GM20000 (cell line): ENCODE results near the gene PPEF2.

Source experiments
- DNase-seq: peaks from one replicate; pipeline ENCODE4 v3.0.0; 2012; ENCODE audit warnings: low spot score
- CTCF ChIP-seq: IDR thresholded peaks from 2 replicates; pipeline ENCODE4 v1.5.1; 2012; ENCODE audit warnings: mild to moderate bottlenecking, control low read depth; ENCODE audit errors: extremely low read depth, missing control alignments

The PPEF2 gene

GRCh38 chr4:75876218-75876617 is 26.0 kb downstream of the PPEF2 start:
- DNase-seq = no peak
- no peak for TF ChIP-seq CTCF

DNA sequence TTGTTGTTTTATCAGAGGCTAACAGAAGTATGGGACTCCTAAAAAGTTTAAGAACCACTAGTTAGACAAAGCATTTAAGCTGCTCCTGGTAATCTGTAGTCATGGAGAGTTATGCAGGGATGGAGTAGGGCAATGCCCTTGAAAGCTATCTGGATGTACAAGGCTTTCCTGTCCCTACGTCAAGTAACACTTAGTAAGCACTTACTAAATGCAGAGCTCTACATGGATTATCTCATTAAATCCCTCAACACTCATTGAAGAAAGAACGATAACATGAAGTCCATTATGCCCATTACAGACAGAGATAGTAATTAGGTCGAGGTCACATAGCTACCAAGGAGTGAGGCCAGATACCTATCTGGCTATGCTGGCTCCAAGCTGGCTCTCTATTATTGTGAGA is 33.2 kb downstream of the PPEF2 start:
- no peak for DNase-seq
- no peak for TF ChIP-seq CTCF

DNA sequence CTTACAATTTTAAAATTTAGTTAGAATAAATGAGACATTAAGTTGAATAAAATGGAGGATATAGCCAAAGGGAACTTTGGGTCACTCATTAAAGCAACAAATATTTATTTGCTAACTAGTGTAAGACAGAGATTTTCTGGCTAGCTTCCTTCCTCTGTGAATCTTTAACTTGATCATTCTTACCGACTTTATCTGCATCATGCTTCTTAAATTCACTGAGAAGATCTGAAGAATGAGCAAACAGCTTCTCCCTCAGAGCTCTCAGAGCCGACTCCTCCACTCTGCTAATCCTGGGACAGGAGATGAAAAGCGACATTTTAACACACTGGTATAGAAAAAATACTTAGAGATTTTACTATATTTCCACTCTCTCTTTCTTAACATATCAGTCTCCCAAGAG is 35.1 kb downstream of the PPEF2 start:
- no peak for TF ChIP-seq CTCF
- DNase-seq = no peak

- DNase-seq = no peak
- TF ChIP-seq CTCF = no peak
These were observed 41.6 kb downstream of the PPEF2 start for GRCh38 chr4:75860606-75861005.

DNA sequence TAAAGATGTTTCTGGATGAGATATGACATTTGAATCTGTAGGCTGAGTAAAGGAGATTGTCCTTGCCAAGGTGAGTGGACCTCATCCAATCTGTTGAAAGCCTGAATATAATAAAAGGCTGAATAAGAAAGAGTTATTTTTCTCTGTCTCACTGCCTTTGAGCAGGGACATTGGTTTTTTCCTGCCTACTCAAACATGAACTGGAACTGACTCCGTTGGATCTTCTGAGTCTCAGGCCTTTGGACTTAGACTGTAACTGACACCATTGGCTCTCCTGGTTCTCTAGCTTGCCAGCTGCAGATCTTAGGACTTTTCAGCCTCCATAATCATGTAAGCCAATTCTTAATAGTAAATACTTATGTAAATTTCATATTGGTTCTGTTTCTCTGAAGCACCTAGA is 43.5 kb downstream of the PPEF2 start:
- TF ChIP-seq CTCF = no peak
- no peak for DNase-seq

DNA sequence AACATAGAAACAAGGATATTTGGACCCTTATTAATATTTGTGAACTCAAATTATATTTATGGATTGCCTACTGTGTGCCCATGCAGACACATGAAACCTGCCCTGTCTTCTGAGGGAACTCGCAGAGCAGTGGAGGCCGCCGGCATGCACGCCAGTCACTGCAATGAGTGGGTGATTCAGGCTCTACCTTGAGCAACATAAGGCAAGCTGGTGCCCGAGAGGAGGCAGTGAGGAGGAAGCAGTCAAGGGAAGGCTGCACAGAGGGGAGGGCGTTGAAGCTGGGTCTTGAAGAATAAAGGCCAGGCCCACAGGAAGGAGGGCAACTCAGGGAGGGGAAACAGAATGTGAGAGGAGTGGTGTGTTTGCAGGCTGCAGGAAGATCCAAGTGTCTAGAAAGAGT is 52.8 kb downstream of the PPEF2 start:
- no peak for TF ChIP-seq CTCF
- DNase-seq = no peak

GRCh38 chr4:75848891-75849290 is 53.4 kb downstream of the PPEF2 start:
- no peak for TF ChIP-seq CTCF
- peak; percentile 12 for DNase-seq
